Measurements from ENCODE around the gene PATL1.
"Not testable (repeated sequence)": the region's sequence is repeated elsewhere in the genome, so short reads cannot be mapped to it uniquely, and the experiment has no call there.

Gene PATL1

GRCh38 chr11:59708537-59708936 is 39.7 kb upstream of the PATL1 start:
- TF ChIP-seq CTCF (conservative IDR thresholded peaks at IDR 0.05; ENCODE audit: low read depth, low read length): no peak
- H3K36me3 ChIP-seq (ENCODE audit: insufficient read depth): no peaks in the 10 kb centered on the region

GRCh38 chr11:59707371-59707770 is 38.5 kb upstream of the PATL1 start:
- H3K4me3 ChIP-seq (IDR thresholded peaks at IDR 0.05; ENCODE audit: insufficient read depth, low read depth, low read length): no peak overlapping the region
- H3K27me3 ChIP-seq (ENCODE audit: insufficient read depth, low read depth): no peaks in the 10 kb centered on the region

More at GRCh38 chr11:59708537-59708936, 39.7 kb upstream of the PATL1 start:
- no peaks in the 10 kb centered on the region for H3K4me1 ChIP-seq (ENCODE audit: low read depth, poor library complexity, severe bottlenecking)
- H3K27ac ChIP-seq: no peak overlapping the region
- H3K27me3 ChIP-seq (ENCODE audit: insufficient read depth, low read depth): no peaks in the 10 kb centered on the region
- H3K9ac ChIP-seq: no peak overlapping the region
- no peak overlapping the region for H3K4me2 ChIP-seq
- no peak overlapping the region for H2AFZ ChIP-seq (ENCODE audit: low read depth)
- H3K79me2 ChIP-seq (ENCODE audit: insufficient read depth, low read depth): no peaks in the 10 kb centered on the region
- H4K20me1 ChIP-seq (ENCODE audit: insufficient read depth): no peaks in the 10 kb centered on the region
- no peak overlapping the region for H3K4me3 ChIP-seq (IDR thresholded peaks at IDR 0.05; ENCODE audit: insufficient read depth, low read depth, low read length)

GRCh38 chr11:59706518-59707285 is 37.9 kb upstream of the PATL1 start:
- H3K79me2 ChIP-seq (ENCODE audit: insufficient read depth, low read depth): no peaks in the 10 kb centered on the region
- H3K4me2 ChIP-seq: no peak overlapping the region
- H3K4me3 ChIP-seq (IDR thresholded peaks at IDR 0.05; ENCODE audit: insufficient read depth, low read depth, low read length): no peak overlapping the region
- no peak overlapping the region for H2AFZ ChIP-seq (ENCODE audit: low read depth)
- H3K9ac ChIP-seq: no peak overlapping the region
- no peaks in the 10 kb centered on the region for H4K20me1 ChIP-seq (ENCODE audit: insufficient read depth)
- no peaks in the 10 kb centered on the region for H3K4me1 ChIP-seq (ENCODE audit: low read depth, poor library complexity, severe bottlenecking)
- H3K27ac ChIP-seq: no peak overlapping the region
- no peaks in the 10 kb centered on the region for H3K27me3 ChIP-seq (ENCODE audit: insufficient read depth, low read depth)
- no peaks in the 10 kb centered on the region for H3K36me3 ChIP-seq (ENCODE audit: insufficient read depth)
- TF ChIP-seq CTCF (conservative IDR thresholded peaks at IDR 0.05; ENCODE audit: low read depth, low read length): no peak

More at GRCh38 chr11:59707371-59707770, 38.5 kb upstream of the PATL1 start:
- Histone ChIP-seq H3K27ac (no peak overlapping the region), H3K9ac (no peak overlapping the region), H3K36me3 (ENCODE audit: insufficient read depth) (no peaks in the 10 kb centered on the region), H3K4me2 (no peak overlapping the region), H3K79me2 (ENCODE audit: insufficient read depth, low read depth) (no peaks in the 10 kb centered on the region), H3K4me1 (ENCODE audit: low read depth, poor library complexity, severe bottlenecking) (no peaks in the 10 kb centered on the region), H2AFZ (ENCODE audit: low read depth) (no peak overlapping the region), H4K20me1 (ENCODE audit: insufficient read depth) (no peaks in the 10 kb centered on the region)
- TF ChIP-seq CTCF (conservative IDR thresholded peaks at IDR 0.05; ENCODE audit: low read depth, low read length): no peak

GRCh38 chr11:59705294-59705693 is 36.5 kb upstream of the PATL1 start:
- no peak overlapping the region for H2AFZ ChIP-seq (ENCODE audit: low read depth)
- no peak overlapping the region for H3K9ac ChIP-seq
- H4K20me1 ChIP-seq (ENCODE audit: insufficient read depth): no peaks in the 10 kb centered on the region
- no peak overlapping the region for H3K4me3 ChIP-seq (IDR thresholded peaks at IDR 0.05; ENCODE audit: insufficient read depth, low read depth, low read length)
- no peak for TF ChIP-seq CTCF (conservative IDR thresholded peaks at IDR 0.05; ENCODE audit: low read depth, low read length)
- H3K79me2 ChIP-seq (ENCODE audit: insufficient read depth, low read depth): no peaks in the 10 kb centered on the region
- no peaks in the 10 kb centered on the region for H3K4me1 ChIP-seq (ENCODE audit: low read depth, poor library complexity, severe bottlenecking)
- H3K4me2 ChIP-seq: no peak overlapping the region
- H3K36me3 ChIP-seq (ENCODE audit: insufficient read depth): no peaks in the 10 kb centered on the region
- H3K27me3 ChIP-seq (ENCODE audit: insufficient read depth, low read depth): no peaks in the 10 kb centered on the region
- H3K27ac ChIP-seq: no peak overlapping the region

- not testable (repeated sequence) for H3K4me1 ChIP-seq (ENCODE audit: low read depth, poor library complexity, severe bottlenecking); H3K79me2 ChIP-seq (ENCODE audit: insufficient read depth, low read depth); H3K4me2 ChIP-seq; H3K9ac ChIP-seq; H4K20me1 ChIP-seq (ENCODE audit: insufficient read depth); H2AFZ ChIP-seq (ENCODE audit: low read depth); H3K27ac ChIP-seq; H3K4me3 ChIP-seq (IDR thresholded peaks at IDR 0.05; ENCODE audit: insufficient read depth, low read depth, low read length); H3K36me3 ChIP-seq (ENCODE audit: insufficient read depth); H3K27me3 ChIP-seq (ENCODE audit: insufficient read depth, low read depth)
These were observed 34.7 kb upstream of the PATL1 start for GRCh38 chr11:59703515-59703914.

GRCh38 chr11:59700157-59700556 is 31.3 kb upstream of the PATL1 start:
- H3K9ac ChIP-seq; H3K4me1 ChIP-seq (ENCODE audit: low read depth, poor library complexity, severe bottlenecking); H3K27ac ChIP-seq: not testable (repeated sequence)

More at GRCh38 chr11:59700157-59700556, 31.3 kb upstream of the PATL1 start:
- H3K27me3 ChIP-seq (ENCODE audit: insufficient read depth, low read depth); H2AFZ ChIP-seq (ENCODE audit: low read depth); H3K36me3 ChIP-seq (ENCODE audit: insufficient read depth); H4K20me1 ChIP-seq (ENCODE audit: insufficient read depth); H3K4me3 ChIP-seq (IDR thresholded peaks at IDR 0.05; ENCODE audit: insufficient read depth, low read depth, low read length); H3K4me2 ChIP-seq; H3K79me2 ChIP-seq (ENCODE audit: insufficient read depth, low read depth): not testable (repeated sequence)
